Effector memory CD4-positive, alpha-beta T cell (primary cell): ENCODE measurements around the gene ZBTB8B.

Experiments
- DNase-seq, 3 donors: peaks; one replicate each; pipeline ENCODE4 v3.0.0-alpha.2; 2020
- H3K27ac ChIP-seq: 2 replicates; pipeline ENCODE4 v1.7.0; 2013; ENCODE audit warnings: mild to moderate bottlenecking, low read length, moderate library complexity; ENCODE audit not compliant: insufficient read depth, poor library complexity, severe bottlenecking
- H3K27me3 ChIP-seq: replicated peaks from 2 replicates; pipeline ENCODE4 v1.7.0; 2013; ENCODE audit warnings: mild to moderate bottlenecking, low read length; ENCODE audit not compliant: insufficient read depth, control insufficient read depth, poor library complexity, severe bottlenecking
- H3K36me3 ChIP-seq: 2 replicates; pipeline ENCODE4 v1.7.0; 2013; ENCODE audit warnings: mild to moderate bottlenecking, low read length, moderate library complexity; ENCODE audit not compliant: control insufficient read depth, insufficient read depth
- H3K4me1 ChIP-seq: 2 replicates; pipeline ENCODE4 v1.7.0; 2013; ENCODE audit warnings: low read length, mild to moderate bottlenecking; ENCODE audit not compliant: control insufficient read depth, insufficient read depth, poor library complexity, severe bottlenecking
- H3K4me3 ChIP-seq: 2 replicates; pipeline ENCODE4 v1.7.0; 2013; ENCODE audit warnings: low read length, low read depth, mild to moderate bottlenecking; ENCODE audit not compliant: insufficient read depth, poor library complexity, severe bottlenecking
- H3K9me3 ChIP-seq: 2 replicates; pipeline ENCODE4 v1.7.0; 2013; ENCODE audit warnings: mild to moderate bottlenecking, low read length, moderate library complexity; ENCODE audit not compliant: control insufficient read depth

Gene ZBTB8B

GRCh38 chr1:32503153-32503552 lies 38.3 kb downstream of the ZBTB8B start:
- Histone ChIP-seq H3K4me1 (no peaks in the 10 kb centered on the region), H3K27me3 (no peaks in the 10 kb centered on the region), H3K36me3 (no peaks in the 10 kb centered on the region), H3K4me3 (no peak overlapping the region), H3K27ac (no peak overlapping the region), H3K9me3 (no peaks in the 10 kb centered on the region)
- DNase-seq, result no peak

GRCh38 chr1:32507021-32507420 lies 42.1 kb downstream of the ZBTB8B start:
- Histone ChIP-seq H3K27ac (no peak overlapping the region), H3K27me3 (no peaks in the 10 kb centered on the region), H3K9me3 (no peaks in the 10 kb centered on the region), H3K4me3 (no peak overlapping the region), H3K36me3 (no peaks in the 10 kb centered on the region), H3K4me1 (no peaks in the 10 kb centered on the region)
- DNase-seq, result no peak

GRCh38 chr1:32508761-32509160 lies 43.9 kb downstream of the ZBTB8B start:
- Histone ChIP-seq H3K4me3 (no peak overlapping the region), H3K36me3 (no peaks in the 10 kb centered on the region), H3K9me3 (no peaks in the 10 kb centered on the region), H3K27me3 (no peaks in the 10 kb centered on the region), H3K27ac (no peak overlapping the region), H3K4me1 (no peaks in the 10 kb centered on the region)
- no peak for DNase-seq

GRCh38 chr1:32509939-32510338 lies 45.1 kb downstream of the ZBTB8B start:
- DNase-seq, result no peak
- H3K27ac ChIP-seq, result no peak overlapping the region
- no peaks in the 10 kb centered on the region for H3K27me3 ChIP-seq
- no peaks in the 10 kb centered on the region for H3K9me3 ChIP-seq
- H3K36me3 ChIP-seq, result no peaks in the 10 kb centered on the region
- H3K4me3 ChIP-seq, result no peak overlapping the region
- H3K4me1 ChIP-seq, result no peaks in the 10 kb centered on the region
